Measurements from ENCODE around the gene TMEM95.
"Not testable (repeated sequence)": the region's sequence is repeated elsewhere in the genome, so short reads cannot be mapped to it uniquely, and the experiment has no call there.

The TMEM95 gene

DNA sequence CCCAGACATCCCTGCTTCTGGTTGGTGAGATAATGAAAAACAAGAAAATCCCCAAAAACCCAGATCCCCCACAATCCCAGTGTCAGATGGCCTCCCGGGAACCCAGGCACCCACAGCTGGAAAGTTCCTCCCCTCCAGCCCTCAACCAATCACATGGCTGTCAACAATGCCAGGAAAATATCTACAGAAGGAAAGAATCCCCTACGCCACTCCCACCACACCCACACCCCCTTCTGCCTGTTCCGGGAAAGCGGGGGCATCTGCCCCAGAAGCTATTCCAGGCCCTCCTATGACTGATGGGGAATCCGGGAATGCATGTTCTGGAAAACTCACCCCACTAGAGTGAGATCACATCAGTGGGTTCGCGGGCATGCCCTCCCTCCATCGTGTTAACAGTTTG lies 1.8 kb downstream of the TMEM95 start:
- no peak for DNase-seq (ENCODE audit: low spot score)
- TF ChIP-seq, protein P1, sequence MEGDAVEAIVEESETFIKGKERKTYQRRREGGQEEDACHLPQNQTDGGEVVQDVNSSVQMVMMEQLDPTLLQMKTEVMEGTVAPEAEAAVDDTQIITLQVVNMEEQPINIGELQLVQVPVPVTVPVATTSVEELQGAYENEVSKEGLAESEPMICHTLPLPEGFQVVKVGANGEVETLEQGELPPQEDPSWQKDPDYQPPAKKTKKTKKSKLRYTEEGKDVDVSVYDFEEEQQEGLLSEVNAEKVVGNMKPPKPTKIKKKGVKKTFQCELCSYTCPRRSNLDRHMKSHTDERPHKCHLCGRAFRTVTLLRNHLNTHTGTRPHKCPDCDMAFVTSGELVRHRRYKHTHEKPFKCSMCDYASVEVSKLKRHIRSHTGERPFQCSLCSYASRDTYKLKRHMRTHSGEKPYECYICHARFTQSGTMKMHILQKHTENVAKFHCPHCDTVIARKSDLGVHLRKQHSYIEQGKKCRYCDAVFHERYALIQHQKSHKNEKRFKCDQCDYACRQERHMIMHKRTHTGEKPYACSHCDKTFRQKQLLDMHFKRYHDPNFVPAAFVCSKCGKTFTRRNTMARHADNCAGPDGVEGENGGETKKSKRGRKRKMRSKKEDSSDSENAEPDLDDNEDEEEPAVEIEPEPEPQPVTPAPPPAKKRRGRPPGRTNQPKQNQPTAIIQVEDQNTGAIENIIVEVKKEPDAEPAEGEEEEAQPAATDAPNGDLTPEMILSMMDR (IDR thresholded peaks at IDR 0.05; ENCODE audit: extremely low read depth, missing control alignments): no peak

DNA sequence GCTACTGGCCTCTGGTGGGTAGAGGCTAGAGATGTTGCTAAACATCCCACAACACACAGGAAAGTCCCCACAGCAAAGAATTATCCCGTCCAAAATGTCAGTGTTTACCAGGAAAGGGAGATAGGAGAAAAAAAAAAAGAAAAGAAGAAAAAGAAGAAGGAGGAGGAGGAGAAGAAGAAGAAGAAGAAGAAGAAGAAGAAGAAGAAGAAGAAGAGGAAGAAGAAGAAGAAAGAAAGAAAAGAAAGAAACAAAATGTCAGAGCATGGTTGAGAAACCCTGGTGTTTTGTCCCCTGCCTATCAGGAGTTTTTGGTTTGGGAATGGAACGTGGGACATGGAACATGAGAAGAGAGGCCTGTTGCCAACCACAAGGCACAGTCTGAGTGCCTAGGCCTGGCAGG lies 2.4 kb downstream of the TMEM95 start:
- DNase-seq (ENCODE audit: low spot score): no peak
- TF ChIP-seq, protein P1 (IDR thresholded peaks at IDR 0.05; ENCODE audit: extremely low read depth, missing control alignments): no peak

GRCh38 chr17:7361906-7362305 lies 7.0 kb downstream of the TMEM95 start:
- DNase-seq (ENCODE audit: low spot score): no peak

GRCh38 chr17:7363311-7363710 lies 8.4 kb downstream of the TMEM95 start:
- DNase-seq (ENCODE audit: low spot score): no peak
- TF ChIP-seq, protein P1 (IDR thresholded peaks at IDR 0.05; ENCODE audit: extremely low read depth, missing control alignments): no peak

More at GRCh38 chr17:7361906-7362305, 7.0 kb downstream of the TMEM95 start:
- TF ChIP-seq, protein P1 (IDR thresholded peaks at IDR 0.05; ENCODE audit: extremely low read depth, missing control alignments): no peak

DNA sequence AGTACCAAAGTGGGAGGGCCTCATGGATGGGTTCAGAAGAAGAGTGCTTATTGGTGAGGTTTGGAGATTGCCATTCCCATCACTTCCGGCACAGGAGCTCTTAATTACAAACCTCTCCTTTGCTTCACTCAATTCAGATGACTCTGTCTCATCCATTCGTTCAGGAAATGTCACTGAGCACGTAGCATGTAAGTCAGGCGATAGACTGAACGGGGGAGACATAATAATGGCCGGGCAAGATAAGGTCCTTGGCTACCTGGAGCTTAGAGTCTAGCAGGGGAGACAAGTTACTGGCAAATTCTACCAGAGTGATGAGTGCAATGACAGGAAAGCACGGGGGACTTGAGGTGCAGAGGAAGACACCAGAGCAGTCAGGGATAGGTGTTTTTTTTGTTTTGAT lies 11.0 kb downstream of the TMEM95 start:
- DNase-seq (ENCODE audit: low spot score): not testable (repeated sequence)

- TF ChIP-seq, protein P1 (IDR thresholded peaks at IDR 0.05; ENCODE audit: extremely low read depth, missing control alignments): no peak
- no peak for DNase-seq (ENCODE audit: low spot score)
Observed at GRCh38 chr17:7367083-7367482, 12.1 kb downstream of the TMEM95 start.

- TF ChIP-seq, protein P1 (IDR thresholded peaks at IDR 0.05; ENCODE audit: extremely low read depth, missing control alignments): no peak
- no peak for DNase-seq (ENCODE audit: low spot score)
Observed at GRCh38 chr17:7367918-7368598, 13.1 kb downstream of the TMEM95 start.

- DNase-seq (ENCODE audit: low spot score): not testable (repeated sequence)
Observed at GRCh38 chr17:7368599-7368994, 13.6 kb downstream of the TMEM95 start.

Measured in GM20000 (cell line).